ENCODE results near the gene NTRK1.
A peak's percentile ranks its signal among the peaks of the same experiment; 100 is the strongest.

The NTRK1 gene

DNA sequence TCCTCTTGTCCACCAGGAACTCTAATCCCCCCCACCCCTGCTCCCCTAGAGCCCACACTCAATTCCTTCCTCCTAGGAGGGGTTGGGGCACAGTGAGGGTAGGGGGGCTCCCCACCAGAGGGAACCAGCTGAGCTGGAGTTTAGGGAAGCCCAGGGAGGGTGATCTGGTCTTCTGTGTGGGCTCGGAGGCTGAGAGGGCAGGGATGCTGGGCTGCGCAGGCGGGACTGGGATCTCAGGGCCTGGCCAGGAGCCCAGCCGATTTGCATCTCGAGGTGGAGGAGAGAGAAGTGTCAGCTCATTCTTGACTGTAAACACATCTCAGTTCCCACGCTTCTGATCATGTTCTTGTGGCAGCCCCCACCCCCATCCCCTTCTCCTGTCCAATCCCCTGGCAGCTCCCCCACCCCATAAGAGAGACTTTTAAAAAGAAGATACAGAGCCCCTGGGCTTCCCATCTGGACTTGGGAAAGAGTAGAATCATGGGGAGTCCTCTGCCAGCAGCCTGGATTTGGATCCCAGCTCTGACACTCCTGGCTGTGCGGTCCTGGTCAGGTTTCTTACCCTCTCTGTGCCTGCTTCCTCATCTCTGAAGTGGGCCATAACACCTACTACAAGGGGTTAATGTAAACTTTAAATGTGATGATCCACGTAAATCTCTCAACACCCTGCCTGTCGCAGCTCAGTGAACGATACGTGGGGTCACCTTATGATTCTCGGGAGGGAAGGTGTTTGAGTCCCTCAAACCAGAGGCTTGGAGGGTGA, 39.5 kb downstream of the NTRK1 start:
- no peak for DNase-seq

DNA sequence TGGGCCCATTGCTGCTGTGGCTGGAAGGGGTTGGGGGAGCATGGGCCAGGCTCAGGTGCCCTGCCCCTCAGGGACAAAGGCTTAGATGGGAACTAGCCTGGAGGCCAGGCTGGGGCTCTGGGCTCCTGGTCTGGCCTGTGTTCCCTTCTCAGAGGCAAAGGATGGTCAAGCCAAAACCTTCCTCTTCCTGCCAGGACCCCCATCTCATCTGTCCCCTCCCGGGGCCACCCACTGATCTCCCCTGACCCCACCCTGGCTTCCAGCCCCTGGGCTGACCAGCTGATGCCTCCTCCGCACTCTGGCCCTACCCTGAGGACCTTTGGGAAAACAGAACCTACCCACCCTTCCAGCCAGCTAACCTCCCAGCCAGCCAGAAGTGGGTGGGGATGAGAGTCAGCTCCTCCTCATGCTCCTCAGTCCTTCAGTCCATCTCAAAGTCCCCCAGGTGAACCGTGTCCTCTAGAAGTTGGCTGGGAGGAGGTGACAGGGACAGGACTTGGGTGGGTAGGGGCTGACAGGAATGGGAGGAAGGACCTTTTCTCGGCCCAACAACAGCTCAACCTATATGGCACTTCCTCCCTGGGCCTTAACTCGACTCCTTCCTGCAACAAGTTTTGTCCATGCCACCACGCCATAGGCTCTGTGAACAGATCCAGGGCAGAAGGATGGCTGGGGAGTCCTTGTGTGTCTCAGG, 40.4 kb downstream of the NTRK1 start:
- DNase-seq: no peak

DNA sequence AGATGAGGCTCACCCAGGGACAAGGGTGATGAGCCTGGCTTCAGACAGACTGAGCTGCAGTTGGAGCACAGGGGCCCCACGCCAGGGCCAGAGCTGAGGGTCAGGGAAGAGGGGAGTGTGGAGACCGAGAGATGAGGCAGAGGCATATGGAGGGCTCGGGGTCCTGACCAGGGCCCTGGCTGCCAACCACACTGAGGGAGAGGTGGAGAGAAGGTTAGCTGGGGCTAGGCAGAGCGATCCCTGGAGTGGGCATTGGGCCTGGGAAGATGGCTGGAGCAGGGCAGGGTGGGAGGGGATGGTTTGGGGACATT, 40.9 kb downstream of the NTRK1 start:
- DNase-seq: no peak

DNA sequence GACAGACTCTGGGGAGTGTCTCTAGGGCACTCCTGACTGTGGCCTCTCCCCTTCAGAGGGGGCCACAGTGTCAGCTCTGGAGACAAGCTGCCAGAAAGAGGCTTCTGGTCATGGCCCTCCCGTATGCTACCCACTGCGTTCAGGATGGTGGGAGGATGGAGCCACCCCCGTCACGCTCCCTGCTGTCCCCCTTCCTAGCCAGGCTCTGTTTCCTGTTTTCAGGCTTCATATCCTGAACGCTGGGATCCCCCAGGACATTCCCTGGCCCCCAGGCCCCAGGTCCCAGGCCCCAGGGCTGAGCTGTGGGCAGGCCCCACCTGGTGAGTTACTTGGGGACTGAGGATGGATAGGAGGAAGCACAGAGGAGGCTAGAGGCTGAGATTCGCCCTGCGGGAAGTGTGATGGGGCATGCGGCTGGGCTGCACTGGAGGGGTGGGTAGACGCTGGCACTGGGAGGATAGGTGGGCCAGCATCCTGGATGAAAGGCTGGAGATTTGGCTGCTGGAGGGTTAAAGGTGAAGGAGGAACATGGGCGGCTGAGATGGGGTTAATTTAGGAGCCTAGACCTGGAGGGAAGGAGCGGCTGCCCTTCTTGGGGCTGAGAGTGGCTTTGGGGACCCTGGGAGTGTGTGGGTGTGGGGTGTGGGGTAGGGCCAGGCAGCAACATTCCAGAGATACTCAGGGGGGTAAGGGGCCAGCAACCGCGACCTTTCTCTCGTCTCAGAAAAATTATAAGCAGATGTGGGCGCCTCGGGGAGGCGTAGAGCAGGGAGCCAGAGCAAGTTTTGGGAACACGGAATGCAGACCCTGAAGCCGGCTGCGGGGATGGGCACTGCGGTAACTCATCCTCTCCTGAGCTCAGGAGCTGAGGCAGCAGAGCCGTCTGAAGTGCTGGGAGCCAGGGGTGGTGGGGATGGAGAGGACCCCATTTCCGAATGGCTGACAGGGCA, 41.6 kb downstream of the NTRK1 start:
- DNase-seq: no peak

DNA sequence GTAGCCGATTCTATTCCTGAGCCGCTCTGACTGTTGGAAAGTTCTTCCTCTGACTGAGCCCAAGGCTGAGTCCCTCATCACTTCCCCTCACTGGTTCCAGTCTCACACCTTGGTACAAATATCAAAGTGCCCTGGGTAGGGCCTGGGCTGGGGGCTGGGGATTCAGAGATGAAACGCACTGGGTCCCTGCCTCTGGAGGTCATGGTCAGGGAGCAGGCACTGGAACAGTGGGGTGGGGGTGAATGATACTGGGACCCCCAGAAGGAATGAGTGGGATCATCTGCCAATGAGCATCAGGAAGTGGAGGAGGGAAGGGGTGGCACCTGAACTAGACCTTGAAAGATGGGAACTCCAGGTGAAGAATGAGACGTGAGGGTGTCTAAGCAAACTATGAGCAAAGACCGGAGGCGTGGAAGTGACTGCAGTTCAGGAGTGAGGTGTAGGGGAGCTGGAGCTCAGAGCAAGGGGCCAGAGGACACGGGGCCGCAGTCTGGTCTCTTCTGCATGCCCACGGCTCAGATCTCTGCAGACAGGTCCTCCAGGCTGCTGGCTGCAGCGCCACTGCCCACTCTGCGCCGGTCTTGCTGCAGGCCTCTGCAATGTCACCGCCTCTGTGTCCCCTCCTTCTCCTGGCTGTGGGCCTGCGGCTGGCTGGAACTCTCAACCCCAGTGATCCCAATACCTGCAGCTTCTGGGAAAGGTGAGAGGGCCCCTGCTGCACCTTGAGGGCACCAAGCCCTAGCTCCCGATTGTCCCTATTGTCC, 42.8 kb downstream of the NTRK1 start:
- DNase-seq: no peak

DNA sequence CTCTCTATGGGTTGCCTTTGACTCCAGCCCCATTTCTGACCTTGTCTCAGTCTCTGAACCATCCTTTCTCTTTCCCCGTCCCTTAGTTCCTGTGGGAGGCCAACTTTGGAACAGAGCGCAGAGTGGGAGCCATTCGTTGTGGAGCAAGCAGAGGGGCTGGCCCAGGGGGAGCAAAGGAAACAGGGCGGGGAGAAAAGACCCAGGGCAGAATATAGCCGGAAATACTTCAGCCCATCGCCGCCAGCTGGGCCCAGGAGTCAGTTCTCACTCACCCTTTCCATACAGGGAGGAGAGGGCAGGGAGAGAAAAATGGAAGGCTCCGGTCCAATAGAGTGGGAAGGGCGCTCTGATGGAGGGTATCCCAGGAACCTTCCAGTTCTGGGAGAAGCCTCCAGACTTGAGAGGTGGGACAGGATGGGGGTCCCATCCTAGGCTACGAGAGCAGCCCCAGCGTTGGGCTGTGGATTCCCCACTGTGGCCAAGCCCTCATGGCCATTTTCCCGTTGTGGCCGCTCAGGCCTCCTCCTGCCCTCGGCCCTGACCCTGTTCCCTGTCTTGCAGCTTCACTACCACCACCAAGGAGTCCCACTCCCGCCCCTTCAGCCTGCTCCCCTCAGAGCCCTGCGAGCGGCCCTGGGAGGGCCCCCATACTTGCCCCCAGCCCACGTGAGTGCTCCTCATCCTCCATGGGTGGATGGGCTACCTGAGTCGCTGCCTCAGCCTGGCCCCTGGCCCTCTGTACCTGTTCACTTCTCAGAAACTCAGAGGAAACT, 43.7 kb downstream of the NTRK1 start:
- no peak for DNase-seq

- no peak for DNase-seq
These were observed 44.5 kb downstream of the NTRK1 start for GRCh38 chr1:156905176-156905575.

DNA sequence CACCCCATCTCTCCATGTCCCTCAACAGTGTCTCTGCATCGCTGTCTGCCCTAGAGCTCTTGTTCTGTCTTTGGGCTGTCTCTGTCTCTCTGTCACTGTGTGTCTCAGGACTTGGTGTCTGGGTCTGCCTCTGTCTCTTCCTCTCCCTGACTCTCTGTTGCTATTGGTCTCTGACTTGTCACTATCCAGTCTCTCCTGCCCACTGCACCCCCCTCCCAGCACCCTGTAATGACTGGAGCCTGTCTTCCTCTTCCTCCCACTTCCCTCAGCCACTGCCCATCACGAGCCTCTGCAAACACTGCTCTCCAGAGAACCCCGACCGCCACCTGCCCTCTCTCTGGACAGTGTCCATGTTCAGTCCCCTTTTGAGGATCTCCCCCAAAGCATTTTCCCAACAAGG, 45.0 kb downstream of the NTRK1 start:
- DNase-seq: no peak

DNA sequence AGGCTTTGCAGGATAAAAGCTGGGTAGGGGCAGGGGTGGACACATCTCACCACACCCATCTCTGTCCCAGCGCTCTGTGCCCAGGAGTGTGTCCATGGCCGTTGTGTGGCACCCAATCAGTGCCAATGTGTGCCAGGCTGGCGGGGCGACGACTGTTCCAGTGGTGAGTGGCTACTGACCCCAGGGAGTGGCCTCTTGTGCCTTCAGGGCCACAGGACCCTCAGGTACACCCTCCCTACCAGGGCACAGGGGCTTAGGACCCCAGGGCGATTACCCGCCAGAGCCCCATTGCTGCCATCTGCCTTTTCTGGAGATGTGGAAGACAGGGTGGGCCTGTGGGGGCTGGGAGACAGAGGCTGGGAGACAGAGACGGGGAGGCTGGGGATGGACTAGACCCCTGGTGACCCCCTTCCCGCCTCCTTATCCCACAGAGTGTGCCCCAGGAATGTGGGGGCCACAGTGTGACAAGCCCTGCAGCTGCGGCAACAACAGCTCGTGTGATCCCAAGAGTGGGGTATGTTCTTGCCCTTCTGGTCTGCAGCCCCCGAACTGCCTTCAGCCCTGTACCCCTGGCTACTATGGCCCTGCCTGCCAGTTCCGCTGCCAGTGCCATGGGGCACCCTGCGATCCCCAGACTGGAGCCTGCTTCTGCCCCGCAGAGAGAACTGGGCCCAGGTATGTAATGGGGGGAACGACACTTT, 45.7 kb downstream of the NTRK1 start:
- no peak for DNase-seq

GRCh38 chr1:156908541-156908940, 47.9 kb downstream of the NTRK1 start:
- no peak for DNase-seq

GRCh38 chr1:156908955-156909354, 48.3 kb downstream of the NTRK1 start:
- DNase-seq: no peak

DNA sequence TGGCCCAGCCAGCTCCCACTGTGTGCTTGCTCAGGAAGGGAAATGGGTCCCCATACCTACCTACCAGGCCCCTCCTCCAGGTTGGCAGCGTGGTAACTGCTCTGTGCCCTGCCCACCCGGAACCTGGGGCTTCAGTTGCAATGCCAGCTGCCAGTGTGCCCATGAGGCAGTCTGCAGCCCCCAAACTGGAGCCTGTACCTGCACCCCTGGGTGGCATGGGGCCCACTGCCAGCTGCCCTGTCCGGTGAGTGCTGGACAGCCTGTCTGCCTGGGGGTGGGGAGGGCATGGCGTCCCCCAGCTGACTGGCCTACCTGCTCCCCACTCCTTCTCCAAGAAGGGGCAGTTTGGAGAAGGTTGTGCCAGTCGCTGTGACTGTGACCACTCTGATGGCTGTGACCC, 49.0 kb downstream of the NTRK1 start:
- no peak for DNase-seq

DNA sequence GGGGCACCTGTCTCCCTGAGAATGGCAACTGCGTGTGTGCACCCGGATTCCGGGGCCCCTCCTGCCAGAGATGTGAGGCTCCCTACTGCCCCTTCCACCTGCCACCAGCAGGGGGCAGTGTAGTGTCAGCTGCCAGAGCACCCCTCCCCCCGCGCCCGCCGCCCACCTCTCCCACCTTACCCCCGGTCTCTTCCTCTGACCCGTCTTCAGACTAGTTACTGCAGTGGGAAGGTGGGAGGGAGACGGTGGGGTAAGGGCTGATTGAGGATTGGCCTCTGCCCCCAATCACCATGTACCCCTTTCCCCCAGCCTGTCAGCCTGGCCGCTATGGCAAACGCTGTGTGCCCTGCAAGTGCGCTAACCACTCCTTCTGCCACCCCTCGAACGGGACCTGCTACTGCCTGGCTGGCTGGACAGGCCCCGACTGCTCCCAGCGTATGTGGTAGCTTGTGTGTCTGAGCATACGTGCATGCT, 49.7 kb downstream of the NTRK1 start:
- peak; percentile 5 for DNase-seq

- DNase-seq: peak; percentile 44
These were observed 51.1 kb downstream of the NTRK1 start for GRCh38 chr1:156911577-156912298.

DNA sequence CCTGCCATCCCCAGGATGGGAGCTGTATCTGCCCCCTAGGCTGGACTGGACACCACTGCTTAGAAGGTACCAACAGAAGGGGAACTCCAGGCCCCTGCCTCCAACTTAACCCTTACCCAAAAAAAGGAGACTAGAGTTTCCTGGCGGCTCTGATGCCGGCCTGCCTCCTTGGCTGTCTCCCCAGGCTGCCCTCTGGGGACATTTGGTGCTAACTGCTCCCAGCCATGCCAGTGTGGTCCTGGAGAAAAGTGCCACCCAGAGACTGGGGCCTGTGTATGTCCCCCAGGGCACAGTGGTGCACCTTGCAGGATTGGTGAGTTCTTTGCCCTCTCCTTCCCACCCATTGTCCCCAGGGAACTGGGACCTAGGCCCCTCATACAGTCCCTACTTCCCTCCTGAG, 51.6 kb downstream of the NTRK1 start:
- DNase-seq: no peak

- DNase-seq: no peak
These were observed 52.5 kb downstream of the NTRK1 start for GRCh38 chr1:156912861-156913808.

- DNase-seq: no peak
These were observed 53.2 kb downstream of the NTRK1 start for GRCh38 chr1:156913809-156914387.

DNA sequence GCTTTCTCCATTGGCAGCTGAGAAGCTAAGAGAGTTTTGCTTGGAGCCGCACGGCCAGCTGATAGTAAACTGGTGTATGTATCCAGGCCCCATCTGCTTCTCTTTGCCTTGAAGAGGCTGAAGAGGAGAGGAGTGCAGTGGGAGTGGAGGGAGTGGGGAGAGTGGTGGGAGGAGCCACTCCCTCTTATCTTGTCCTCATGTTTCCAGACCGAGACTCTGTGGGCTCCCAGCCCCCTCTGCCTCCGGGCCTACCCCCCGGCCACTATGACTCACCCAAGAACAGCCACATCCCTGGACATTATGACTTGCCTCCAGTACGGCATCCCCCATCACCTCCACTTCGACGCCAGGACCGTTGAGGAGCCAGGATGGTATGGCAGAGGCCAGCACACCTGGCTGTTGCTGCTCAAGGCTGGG, 53.8 kb downstream of the NTRK1 start:
- peak; percentile 70 for DNase-seq

Data from NCI-H510A treated with DMSO at 0.1 percent for 48 hours (cell line).